A549 (cell line): ENCODE measurements around the gene EGFL8.

Source experiments
- BHLHE40 ChIP-seq: IDR thresholded peaks from 2 replicates; pipeline ENCODE4 v1.6.1; 2012; ENCODE audit warnings: low read depth, low read length, inconsistent platforms
- CEBPB ChIP-seq, 2 experiments: fragments of >200 bp in 1 of 2; sonication (Bioruptor Twin) in 1 of 2; formaldehyde crosslinking in 1 of 2; IDR thresholded peaks; 2 replicates each; pipeline ENCODE4 v1.6.1; 2012 to 2016
- CTCF ChIP-seq: fragments of >200 bp; sonication (Bioruptor Twin); formaldehyde crosslinking; IDR thresholded peaks from 3 replicates; pipeline ENCODE4 v1.5.1; 2016
- JUN ChIP-seq, 2 experiments: fragments of >200 bp; sonication (Bioruptor Twin); formaldehyde crosslinking; IDR thresholded peaks; 2 replicates in 1 of 2; 3 replicates in 1 of 2; pipeline ENCODE4 v1.6.1; 2016 to 2017
- JUNB ChIP-seq: fragments of >200 bp; sonication (Bioruptor Twin); formaldehyde crosslinking; IDR thresholded peaks from 2 replicates; pipeline ENCODE4 v1.6.1; 2016
- KDM5A ChIP-seq: fragments of 200-600 bp; sonication (generic); IDR thresholded peaks from 2 replicates; pipeline ENCODE4 v1.6.1; 2016; ENCODE audit warnings: antibody characterized with exemption, mild to moderate bottlenecking
- MAX ChIP-seq: IDR thresholded peaks from 2 replicates; pipeline ENCODE4 v1.6.1; 2012
- NFE2L2 ChIP-seq: fragments of 150-350 bp; conservative IDR thresholded peaks from 2 replicates; pipeline ENCODE4 v1.6.1; 2014; ENCODE audit warnings: low read length
- POLR2A ChIP-seq: IDR thresholded peaks from 2 replicates; pipeline ENCODE4 v1.6.1; 2012; ENCODE audit warnings: mild to moderate bottlenecking, low read length
- POLR2AphosphoS2 ChIP-seq: conservative IDR thresholded peaks from 2 replicates; pipeline ENCODE4 v1.6.1; 2012; ENCODE audit warnings: low read length, improper control_type of control experiment, inconsistent platforms
- RAD21 ChIP-seq, 2 experiments: fragments of >200 bp in 1 of 2; sonication (Bioruptor Twin) in 1 of 2; formaldehyde crosslinking in 1 of 2; IDR thresholded peaks in 1 of 2; conservative IDR thresholded peaks in 1 of 2; 2 replicates in 1 of 2; 3 replicates in 1 of 2; pipeline ENCODE4 v1.6.1; 2012 to 2018; ENCODE audit warnings: inconsistent platforms in 1 of 2
- SMC3 ChIP-seq: fragments of >200 bp; sonication (Bioruptor Twin); formaldehyde crosslinking; IDR thresholded peaks from 3 replicates; pipeline ENCODE4 v1.6.1; 2018; ENCODE audit warnings: inconsistent platforms
- TF ChIP-seq, protein P1 (sequence below): fragments of 200-600 bp; sonication (generic); IDR thresholded peaks from 2 replicates; pipeline ENCODE4 v1.6.1; 2016; ENCODE audit warnings: antibody characterized with exemption, mild to moderate bottlenecking, moderate library complexity

DNA sequence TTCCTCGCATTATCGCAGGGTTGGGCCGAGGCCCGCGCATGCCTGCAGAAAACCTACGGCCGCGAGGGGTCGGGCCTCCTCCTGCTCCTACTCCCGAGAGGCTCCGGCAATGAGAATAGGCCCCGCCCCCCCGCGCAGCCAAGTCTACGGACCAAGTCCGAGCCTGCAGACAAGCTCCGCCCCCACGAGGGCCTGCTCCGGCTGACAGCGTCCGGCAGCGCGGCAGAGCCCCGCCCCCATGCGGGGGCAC is 31.2 kb downstream of the EGFL8 start:
- TF ChIP-seq CTCF (no peak), JUNB (no peak), NFE2L2 (no peak), MAX (no peak), POLR2A (no peak), RAD21 (conservative IDR thresholded peaks at IDR 0.05 in 1 of 2, IDR thresholded peaks at IDR 0.05 in 1 of 2) (no peak), BHLHE40 (no peak), SMC3 (no peak), CEBPB (IDR thresholded peaks at IDR 0.05) (no peak), JUN (IDR thresholded peaks at IDR 0.05) (no peak), KDM5A (no peak), POLR2AphosphoS2 (no peak)
- TF ChIP-seq, protein P1, sequence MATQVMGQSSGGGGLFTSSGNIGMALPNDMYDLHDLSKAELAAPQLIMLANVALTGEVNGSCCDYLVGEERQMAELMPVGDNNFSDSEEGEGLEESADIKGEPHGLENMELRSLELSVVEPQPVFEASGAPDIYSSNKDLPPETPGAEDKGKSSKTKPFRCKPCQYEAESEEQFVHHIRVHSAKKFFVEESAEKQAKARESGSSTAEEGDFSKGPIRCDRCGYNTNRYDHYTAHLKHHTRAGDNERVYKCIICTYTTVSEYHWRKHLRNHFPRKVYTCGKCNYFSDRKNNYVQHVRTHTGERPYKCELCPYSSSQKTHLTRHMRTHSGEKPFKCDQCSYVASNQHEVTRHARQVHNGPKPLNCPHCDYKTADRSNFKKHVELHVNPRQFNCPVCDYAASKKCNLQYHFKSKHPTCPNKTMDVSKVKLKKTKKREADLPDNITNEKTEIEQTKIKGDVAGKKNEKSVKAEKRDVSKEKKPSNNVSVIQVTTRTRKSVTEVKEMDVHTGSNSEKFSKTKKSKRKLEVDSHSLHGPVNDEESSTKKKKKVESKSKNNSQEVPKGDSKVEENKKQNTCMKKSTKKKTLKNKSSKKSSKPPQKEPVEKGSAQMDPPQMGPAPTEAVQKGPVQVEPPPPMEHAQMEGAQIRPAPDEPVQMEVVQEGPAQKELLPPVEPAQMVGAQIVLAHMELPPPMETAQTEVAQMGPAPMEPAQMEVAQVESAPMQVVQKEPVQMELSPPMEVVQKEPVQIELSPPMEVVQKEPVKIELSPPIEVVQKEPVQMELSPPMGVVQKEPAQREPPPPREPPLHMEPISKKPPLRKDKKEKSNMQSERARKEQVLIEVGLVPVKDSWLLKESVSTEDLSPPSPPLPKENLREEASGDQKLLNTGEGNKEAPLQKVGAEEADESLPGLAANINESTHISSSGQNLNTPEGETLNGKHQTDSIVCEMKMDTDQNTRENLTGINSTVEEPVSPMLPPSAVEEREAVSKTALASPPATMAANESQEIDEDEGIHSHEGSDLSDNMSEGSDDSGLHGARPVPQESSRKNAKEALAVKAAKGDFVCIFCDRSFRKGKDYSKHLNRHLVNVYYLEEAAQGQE = no peak
